IMR-90 (cell line): Measurements from ENCODE around the gene KRT7. TPM values are rescaled to one million over a fixed set of nuclear protein-coding genes. Genes with fewer than 3 reads are reported as not detected.

Experiments used
- ATAC-seq: fragments of 200-7000 bp; cut with Tn5 transposase; 2 replicates; pipeline ENCODE4 v1.9.1; 2020; ENCODE audit warnings: low read depth, mild to moderate bottlenecking, moderate library complexity
- BruUV-seq: library from RNA; stranded (reverse); fragments of 400-500 nt; replicated peaks from 2 replicates; lab custom pipeline; 2021; lab: Mats Ljungman, UMichigan
- CTCF ChIA-PET: fragments of 300-600 bp; formaldehyde crosslinking; extraction: SDS; loops from one replicate; lab custom pipeline; 2021; ENCODE audit warnings: antibody characterized with exemption; lab: Yijun Ruan, JAX
- POLR2A ChIA-PET: fragments of 300-600 bp; sonication (Branson Sonifier 250); formaldehyde crosslinking; loops from one replicate; lab custom pipeline; 2022; ENCODE audit warnings: antibody characterized with exemption; ENCODE audit not compliant: unreplicated experiment; lab: Charles Lee
- DNase-seq: peaks from one replicate; pipeline ENCODE4 v3.0.0; 2013
- H2AFZ ChIP-seq: replicated peaks from 2 replicates; pipeline ENCODE3; 2013; ENCODE audit warnings: low read length, mild to moderate bottlenecking; ENCODE audit not compliant: poor library complexity
- H2AK5ac ChIP-seq: 2 replicates; pipeline ENCODE4 v1.6.1; 2013; ENCODE audit warnings: low read depth, low read length, inconsistent platforms
- H2AK9ac ChIP-seq: replicated peaks from 2 replicates; pipeline ENCODE3; 2013; ENCODE audit warnings: mild to moderate bottlenecking, low read depth, low read length, moderate library complexity; ENCODE audit not compliant: poor library complexity
- H2BK120ac ChIP-seq: 2 replicates; pipeline ENCODE4 v1.6.1; 2013; ENCODE audit warnings: low read depth, low read length, inconsistent platforms
- H2BK15ac ChIP-seq: 3 replicates; pipeline ENCODE4 v1.6.1; 2013; ENCODE audit warnings: low read depth, low read length, inconsistent platforms
- H2BK20ac ChIP-seq: 2 replicates; pipeline ENCODE4 v1.6.1; 2013; ENCODE audit warnings: low read depth, mild to moderate bottlenecking, inconsistent platforms, low read length, moderate library complexity
- H2BK5ac ChIP-seq: 2 replicates; pipeline ENCODE4 v1.6.1; 2013; ENCODE audit warnings: mild to moderate bottlenecking, low read depth, low read length, inconsistent platforms; ENCODE audit not compliant: poor library complexity, severe bottlenecking
- H3K14ac ChIP-seq: replicated peaks from 2 replicates; pipeline ENCODE4 v1.6.1; 2013; ENCODE audit warnings: low read depth, low read length, inconsistent platforms
- H3K18ac ChIP-seq: 2 replicates; pipeline ENCODE4 v1.6.1; 2013; ENCODE audit warnings: low read depth, low read length, control low read depth
- H3K23ac ChIP-seq: 2 replicates; pipeline ENCODE4 v1.6.1; 2013; ENCODE audit warnings: low read depth, low read length, inconsistent platforms
- H3K27ac ChIP-seq: 2 replicates; pipeline ENCODE4 v1.5.1; 2013; ENCODE audit warnings: mild to moderate bottlenecking, control low read depth, low read length; ENCODE audit not compliant: insufficient read depth
- H3K27me3 ChIP-seq: 2 replicates; pipeline ENCODE4 v1.6.1; 2013; ENCODE audit warnings: low read length; ENCODE audit not compliant: control insufficient read depth, insufficient read depth
- H3K36me3 ChIP-seq: 2 replicates; pipeline ENCODE4 v1.6.1; 2013; ENCODE audit warnings: low read length, mixed read lengths; ENCODE audit not compliant: control insufficient read depth, insufficient read depth
- H3K4ac ChIP-seq: 2 replicates; pipeline ENCODE4 v1.6.1; 2013; ENCODE audit warnings: low read depth, low read length, inconsistent platforms
- H3K4me1 ChIP-seq: 2 replicates; pipeline ENCODE4 v1.6.1; 2013; ENCODE audit warnings: low read length, mixed read lengths; ENCODE audit not compliant: control insufficient read depth, insufficient read depth
- H3K4me2 ChIP-seq: 2 replicates; pipeline ENCODE4 v1.6.1; 2013; ENCODE audit warnings: low read depth, mild to moderate bottlenecking, control low read depth, low read length, moderate library complexity
- H3K4me3 ChIP-seq: 2 replicates; pipeline ENCODE4 v1.5.1; 2013; ENCODE audit warnings: low read depth, mild to moderate bottlenecking, control low read depth, low read length, moderate library complexity; ENCODE audit not compliant: insufficient read depth
- H3K56ac ChIP-seq: 2 replicates; pipeline ENCODE4 v1.6.1; 2013; ENCODE audit warnings: low read length, inconsistent platforms; ENCODE audit not compliant: insufficient read depth; ENCODE audit errors: extremely low read depth
- H3K79me1 ChIP-seq, 2 experiments: 2 replicates each; pipeline ENCODE4 v1.6.1; 2013; ENCODE audit warnings: low read length in 2 of 2, inconsistent platforms in 1 of 2, low read depth in 1 of 2
- H3K9ac ChIP-seq: 2 replicates; pipeline ENCODE4 v1.6.1; 2013; ENCODE audit warnings: low read depth, low read length, control low read depth
- H3K9me1 ChIP-seq: 2 replicates; pipeline ENCODE4 v1.6.1; 2013; ENCODE audit warnings: low read length, inconsistent platforms; ENCODE audit not compliant: insufficient read depth
- H3K9me3 ChIP-seq: 2 replicates; pipeline ENCODE4 v1.6.1; 2013; ENCODE audit warnings: low read length; ENCODE audit not compliant: control insufficient read depth, insufficient read depth
- H4K20me1 ChIP-seq: 2 replicates; pipeline ENCODE4 v1.6.1; 2013; ENCODE audit warnings: low read length, inconsistent platforms; ENCODE audit not compliant: insufficient read depth
- H4K5ac ChIP-seq: 2 replicates; pipeline ENCODE4 v1.6.1; 2013; ENCODE audit warnings: mild to moderate bottlenecking, low read depth, low read length, control low read depth
- H4K8ac ChIP-seq, 2 experiments: 2 replicates each; pipeline ENCODE4 v1.6.1; 2013; ENCODE audit warnings: low read depth in 2 of 2, low read length in 2 of 2, control low read depth in 1 of 2, inconsistent platforms in 1 of 2
- H4K91ac ChIP-seq: 2 replicates; pipeline ENCODE4 v1.6.1; 2013; ENCODE audit warnings: low read depth, low read length, inconsistent platforms; ENCODE audit not compliant: insufficient read depth
- BHLHE40 ChIP-seq: fragments of 150-350 bp; IDR thresholded peaks from 2 replicates; pipeline ENCODE4 v1.6.1; 2016; ENCODE audit warnings: mild to moderate bottlenecking, low read depth, low read length
- CHD1 ChIP-seq: IDR thresholded peaks from 2 replicates; pipeline ENCODE4 v1.6.1; 2012; ENCODE audit warnings: low read depth, low read length, improper control_type of control experiment
- POLR2A ChIP-seq: IDR thresholded peaks from 2 replicates; pipeline ENCODE4 v1.6.1; 2012; ENCODE audit warnings: mild to moderate bottlenecking, low read depth, low read length
- RCOR1 ChIP-seq: IDR thresholded peaks from 2 replicates; pipeline ENCODE4 v1.6.1; 2012; ENCODE audit warnings: mild to moderate bottlenecking, low read length, improper control_type of control experiment; ENCODE audit not compliant: insufficient replicate concordance
- SMC3 ChIP-seq: fragments of 150-350 bp; IDR thresholded peaks from 2 replicates; pipeline ENCODE4 v1.6.1; 2016; ENCODE audit warnings: low read depth, mild to moderate bottlenecking, antibody characterized with exemption, low read length, moderate library complexity
- WGBS, 2 experiments: methylation state at CpG; one replicate each; pipeline versions ENCODE4 v1.1.5 to v1.1.7; 2013; ENCODE audit warnings: missing lambda C conversion rate in 2 of 2; ENCODE audit not compliant: insufficient read length in 1 of 2; ENCODE audit errors: extremely low coverage in 2 of 2; 5-methylcytosine and 5-hydroxymethylcytosine counted together
- dilution Hi-C: fragments of 300-500 bp; cut with HindIII; formaldehyde crosslinking; loops from one replicate; pipeline ENCODE4 v1.14.3; 2018; ENCODE audit warnings: low sequenced_read_pairs; ENCODE audit not compliant: unreplicated experiment
- in situ Hi-C: fragments of 300-500 bp; cut with MboI; formaldehyde crosslinking; loops from 3 replicates; pipeline ENCODE4 v1.14.3; 2019; ENCODE audit warnings: low sequenced_read_pairs, inconsistent platforms, mixed read lengths
- intact Hi-C: fragments of 100-400 bp; cut with micrococcal nuclease; formaldehyde crosslinking; loops from 2 replicates; pipeline ENCODE4 v1.10.0; 2022
- polyA plus RNA-seq, 3 experiments: library from polyadenylated mRNA; depleted of rRNA; stranded (reverse); fragments of >200 nt; gene quantifications; 2 replicates each; pipeline ENCODE4 v1.2.3, GENCODE V29; 2012; ENCODE audit warnings: low replicate concordance in 1 of 3
- total RNA-seq: library from RNA; depleted of rRNA; stranded (reverse); fragments of >200 nt; gene quantifications from 2 replicates; pipeline ENCODE4 v1.2.3, GENCODE V29; 2012
- TF ChIP-seq, protein P1 (sequence below): conservative IDR thresholded peaks from 2 replicates; pipeline ENCODE4 v1.5.1; 2012; ENCODE audit warnings: mild to moderate bottlenecking, low read depth, low read length, improper control_type of control experiment

KRT7 gene
- total and polyA plus RNA-seq, 2 of the 4 experiments (the other 2 are of a cell fraction), result 0.54 to 1.7 TPM

DNA sequence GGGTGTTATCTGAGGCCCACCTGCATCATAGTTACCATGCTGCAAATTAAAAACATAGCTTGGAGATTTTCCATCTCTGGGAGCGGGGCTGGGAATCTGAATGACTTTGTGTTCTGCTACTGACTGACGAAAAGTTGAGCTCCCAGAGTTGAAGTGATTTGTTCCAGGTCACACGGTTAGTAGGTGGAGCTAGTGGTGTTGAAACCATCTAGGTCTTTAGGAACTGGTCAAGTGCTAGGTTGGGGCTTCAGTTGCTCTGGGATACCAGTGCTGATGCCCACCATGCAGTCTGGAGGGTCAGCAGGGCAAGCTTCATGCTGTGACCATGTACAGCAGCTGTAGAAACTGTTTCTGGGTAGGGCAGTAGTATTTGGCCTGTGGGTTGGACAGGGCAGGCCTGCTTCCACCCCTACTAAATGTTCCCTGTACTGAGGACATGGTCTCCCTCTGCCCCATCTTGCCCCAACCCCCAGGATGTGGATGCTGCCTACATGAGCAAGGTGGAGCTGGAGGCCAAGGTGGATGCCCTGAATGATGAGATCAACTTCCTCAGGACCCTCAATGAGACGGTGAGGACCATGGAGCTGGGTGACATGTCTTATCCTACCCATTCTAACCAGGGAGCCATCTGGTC, 5.3 kb downstream of the KRT7 start:
- ChIA-PET CTCF (interaction anchor here (1.1 to 2.7 kb wide), 2 partner anchors 41 to 82 kb away, joined by 3 to 14 read pairs; no protein-coding TSS in a partner anchor), POLR2A (interaction anchor here (0.8 kb wide), 1 partner anchor 41 kb away, joined by 3 read pairs; no protein-coding TSS in a partner anchor)
- Histone ChIP-seq H3K27me3 (no peaks in the 10 kb centered on the region), H4K8ac (no peak overlapping the region), H3K9ac (no peak overlapping the region), H3K4me2 (no peak overlapping the region), H3K14ac (no peak overlapping the region; the same call in 1 of the 2 replicates), H2BK120ac (0 out of 2 replicates have a peak overlapping the region, but pooled peaks have one; percentile 40), H4K5ac (no peak overlapping the region), H2AFZ (peak overlapping the region; percentile 28), H3K36me3 (no peaks in the 10 kb centered on the region), H2BK20ac (0 out of 2 replicates have a peak overlapping the region, but pooled peaks have one; percentile 25), H2AK5ac (peak overlapping the region; percentile 70; the same call in 1 of the 2 replicates), H3K56ac (no peak overlapping the region), H2BK15ac (no peak overlapping the region), H3K9me1 (peaks cover 9% of the 10 kb centered on the region), H3K4me1 (peaks cover 5% of the 10 kb centered on the region), H3K23ac (no peak overlapping the region), H4K20me1 (no peaks in the 10 kb centered on the region), H2BK5ac (no peak overlapping the region), H3K18ac (no peak overlapping the region), H3K27ac (no peak overlapping the region), H2AK9ac (no peak overlapping the region), H3K79me1 (0 out of 4 replicates have a peak, but pooled peaks cover 0 to under 1% of the 10 kb centered on the region in 2 experiments), H4K91ac (peak overlapping the region; percentile 20; the same call in 1 of the 2 replicates), H3K4ac (peak overlapping the region; percentile 27; the same call in 1 of the 2 replicates), H3K4me3 (no peak overlapping the region), H3K9me3 (no peaks in the 10 kb centered on the region)
- WGBS, 2 experiments, result no CpG with 5 or more reads among the region's 4 CpGs
- intact Hi-C loops, result no loop called here
- in situ Hi-C loops, result no loop called here
- dilution Hi-C loops, result no loop called here
- ATAC-seq, result no peak
- DNase-seq, result no peak
- TF ChIP-seq POLR2A, result no peak
- TF ChIP-seq, protein P1, sequence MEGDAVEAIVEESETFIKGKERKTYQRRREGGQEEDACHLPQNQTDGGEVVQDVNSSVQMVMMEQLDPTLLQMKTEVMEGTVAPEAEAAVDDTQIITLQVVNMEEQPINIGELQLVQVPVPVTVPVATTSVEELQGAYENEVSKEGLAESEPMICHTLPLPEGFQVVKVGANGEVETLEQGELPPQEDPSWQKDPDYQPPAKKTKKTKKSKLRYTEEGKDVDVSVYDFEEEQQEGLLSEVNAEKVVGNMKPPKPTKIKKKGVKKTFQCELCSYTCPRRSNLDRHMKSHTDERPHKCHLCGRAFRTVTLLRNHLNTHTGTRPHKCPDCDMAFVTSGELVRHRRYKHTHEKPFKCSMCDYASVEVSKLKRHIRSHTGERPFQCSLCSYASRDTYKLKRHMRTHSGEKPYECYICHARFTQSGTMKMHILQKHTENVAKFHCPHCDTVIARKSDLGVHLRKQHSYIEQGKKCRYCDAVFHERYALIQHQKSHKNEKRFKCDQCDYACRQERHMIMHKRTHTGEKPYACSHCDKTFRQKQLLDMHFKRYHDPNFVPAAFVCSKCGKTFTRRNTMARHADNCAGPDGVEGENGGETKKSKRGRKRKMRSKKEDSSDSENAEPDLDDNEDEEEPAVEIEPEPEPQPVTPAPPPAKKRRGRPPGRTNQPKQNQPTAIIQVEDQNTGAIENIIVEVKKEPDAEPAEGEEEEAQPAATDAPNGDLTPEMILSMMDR, result no peak
- no peak for TF ChIP-seq BHLHE40
- no peak for TF ChIP-seq SMC3
- TF ChIP-seq CHD1, result no peak
- TF ChIP-seq RCOR1, result no peak
- BruUV-seq, result no TSS peak
